GM19193 (cell line): Measurements from ENCODE around the gene MYL12A.

Source experiments
- POLR2A ChIP-seq: IDR thresholded peaks from 4 replicates; pipeline ENCODE4 v1.6.1; 2011; ENCODE audit not compliant: insufficient read depth, insufficient read length; ENCODE audit errors: extremely low read depth

The MYL12A gene

GRCh38 chr18:3247240-3248061, at the start of gene MYL12A:
TSS of gene MYL12A (plus strand) at chr18:3247801. CDS start at chr18:3253248, 5,447 bp downstream.
- TF ChIP-seq POLR2A = peak; percentile 97

GRCh38 chr18:3199942-3200645, 47.5 kb upstream of the MYL12A start:
- TF ChIP-seq POLR2A = no peak

GRCh38 chr18:3205239-3205638, 42.4 kb upstream of the MYL12A start:
- no peak for TF ChIP-seq POLR2A

GRCh38 chr18:3207565-3207964, 40.0 kb upstream of the MYL12A start:
- no peak for TF ChIP-seq POLR2A

- TF ChIP-seq POLR2A = no peak
Measured at GRCh38 chr18:3209859-3210569, 37.6 kb upstream of the MYL12A start.

GRCh38 chr18:3211236-3211992, 36.2 kb upstream of the MYL12A start:
- no peak for TF ChIP-seq POLR2A

GRCh38 chr18:3212657-3213056, 34.9 kb upstream of the MYL12A start:
- no peak for TF ChIP-seq POLR2A

- TF ChIP-seq POLR2A = no peak
Measured at GRCh38 chr18:3213300-3214059, 34.1 kb upstream of the MYL12A start.

GRCh38 chr18:3214855-3215637, 32.6 kb upstream of the MYL12A start:
- no peak for TF ChIP-seq POLR2A

- TF ChIP-seq POLR2A = no peak
Measured at GRCh38 chr18:3216987-3217386, 30.6 kb upstream of the MYL12A start.

- TF ChIP-seq POLR2A = no peak
Measured at GRCh38 chr18:3217948-3218647, 29.5 kb upstream of the MYL12A start.

GRCh38 chr18:3218819-3219218, 28.8 kb upstream of the MYL12A start:
- TF ChIP-seq POLR2A = no peak

GRCh38 chr18:3219241-3219630, 28.4 kb upstream of the MYL12A start:
- TF ChIP-seq POLR2A = no peak
